H7 (cell line): ENCODE measurements around the gene FAM222A. TPM values are rescaled to one million over a fixed set of nuclear protein-coding genes. Genes with fewer than 3 reads are reported as not detected.

Experiments used
- DNase-seq: peaks from one replicate; pipeline ENCODE4 v3.0.0; 2012
- H3K27me3 ChIP-seq: 2 replicates; pipeline ENCODE4 v1.6.0; 2011; ENCODE audit warnings: mild to moderate bottlenecking, low read length; ENCODE audit not compliant: control insufficient read depth, insufficient read depth
- H3K36me3 ChIP-seq: replicated peaks from 2 replicates; pipeline ENCODE4 v1.5.1; 2011; ENCODE audit warnings: low read length; ENCODE audit not compliant: control insufficient read depth, insufficient read depth
- H3K4me3 ChIP-seq: 2 replicates; pipeline ENCODE4 v1.5.1; 2011; ENCODE audit warnings: low read depth, mild to moderate bottlenecking, control low read depth, low read length, moderate library complexity; ENCODE audit not compliant: insufficient read depth
- total RNA-seq: library from RNA; depleted of rRNA; stranded (reverse); fragments of >200 nt; shearing (Covaris generic); gene quantifications from 2 replicates; pipeline ENCODE4 v1.2.3, GENCODE V29; 2014

The FAM222A gene
- total RNA-seq, 1 experiment from 2014 or later, result 3.7 TPM

GRCh38 chr12:109731806-109732205 is 18.2 kb downstream of the FAM222A start:
- Histone ChIP-seq H3K36me3 (no peaks in the 10 kb centered on the region), H3K4me3 (no peak overlapping the region), H3K27me3 (no peaks in the 10 kb centered on the region; the same call in 1 of the 2 replicates)
- no peak for DNase-seq

DNA sequence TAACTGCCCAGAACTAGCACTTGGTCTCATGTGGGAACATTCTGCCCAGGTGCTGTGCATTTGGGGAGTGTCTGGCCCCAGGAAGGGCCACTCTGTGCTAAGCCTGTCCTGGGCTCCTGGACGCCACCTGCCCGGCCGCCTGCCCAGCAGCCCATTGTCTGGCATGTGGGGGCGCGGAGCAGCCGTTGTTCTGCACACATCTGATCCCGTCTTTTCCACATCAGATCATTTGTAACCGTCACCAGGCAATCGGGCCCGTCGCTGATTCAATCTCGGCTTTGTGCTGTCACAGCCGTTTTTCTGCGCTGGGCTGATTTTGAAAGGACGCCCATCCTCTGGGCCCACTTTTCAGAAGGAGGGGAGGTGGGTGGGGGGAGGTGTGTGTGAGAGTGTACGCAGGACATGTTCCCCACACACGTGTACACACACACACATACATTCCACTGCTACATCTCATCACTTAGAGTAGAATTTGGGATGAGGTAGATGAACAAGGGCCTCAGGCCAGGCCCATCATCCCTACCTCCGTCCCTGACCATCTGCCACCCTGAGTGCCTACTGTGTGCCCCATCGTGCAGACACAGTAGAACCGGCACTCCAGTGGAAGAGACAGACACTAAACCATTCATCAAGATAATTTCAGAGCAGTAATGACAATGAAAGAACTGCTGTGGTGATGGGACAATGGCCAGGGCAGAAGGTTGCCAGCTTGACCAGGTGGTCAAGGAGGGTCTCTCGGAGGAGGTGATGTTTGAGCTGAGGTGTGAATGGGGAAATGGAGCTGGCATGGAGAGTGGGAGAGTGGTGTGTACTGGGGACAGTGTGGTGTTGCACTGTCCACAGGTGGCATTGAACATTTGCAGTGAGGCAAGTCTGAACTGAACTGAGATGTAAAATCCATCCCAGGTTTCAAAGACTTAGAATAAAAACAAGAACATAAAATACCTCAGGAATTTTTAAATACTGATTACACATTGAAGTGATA is 19.0 kb downstream of the FAM222A start:
- no peak overlapping the region for H3K4me3 ChIP-seq
- no peak for DNase-seq
- H3K36me3 ChIP-seq, result no peaks in the 10 kb centered on the region
- no peaks in the 10 kb centered on the region; the same call in 1 of the 2 replicates for H3K27me3 ChIP-seq

GRCh38 chr12:109734219-109735000 is 20.8 kb downstream of the FAM222A start:
- no peak overlapping the region for H3K4me3 ChIP-seq
- no peaks in the 10 kb centered on the region for H3K36me3 ChIP-seq
- no peaks in the 10 kb centered on the region; the same call in 1 of the 2 replicates for H3K27me3 ChIP-seq
- peak; percentile 82 for DNase-seq

GRCh38 chr12:109735051-109735521 is 21.5 kb downstream of the FAM222A start:
- H3K4me3 ChIP-seq, result no peak overlapping the region
- H3K36me3 ChIP-seq, result no peaks in the 10 kb centered on the region
- DNase-seq, result no peak
- no peaks in the 10 kb centered on the region; the same call in 1 of the 2 replicates for H3K27me3 ChIP-seq

GRCh38 chr12:109735825-109736551 is 22.4 kb downstream of the FAM222A start:
- H3K4me3 ChIP-seq, result no peak overlapping the region
- no peak for DNase-seq
- H3K27me3 ChIP-seq, result no peaks in the 10 kb centered on the region; the same call in 1 of the 2 replicates
- no peaks in the 10 kb centered on the region for H3K36me3 ChIP-seq

GRCh38 chr12:109736552-109737108 is 23.0 kb downstream of the FAM222A start:
- Histone ChIP-seq H3K4me3 (no peak overlapping the region), H3K36me3 (no peaks in the 10 kb centered on the region), H3K27me3 (no peaks in the 10 kb centered on the region; the same call in 1 of the 2 replicates)
- DNase-seq, result peak; percentile 92

- DNase-seq, result no peak
- H3K36me3 ChIP-seq, result no peaks in the 10 kb centered on the region
- no peak overlapping the region for H3K4me3 ChIP-seq
- no peaks in the 10 kb centered on the region; the same call in 1 of the 2 replicates for H3K27me3 ChIP-seq
Measured at GRCh38 chr12:109737126-109737525, 23.5 kb downstream of the FAM222A start.

- H3K36me3 ChIP-seq, result no peaks in the 10 kb centered on the region
- DNase-seq, result no peak
- no peaks in the 10 kb centered on the region; the same call in 1 of the 2 replicates for H3K27me3 ChIP-seq
- no peak overlapping the region for H3K4me3 ChIP-seq
Measured at GRCh38 chr12:109737631-109738030, 24.0 kb downstream of the FAM222A start.

- no peak for DNase-seq
Measured at GRCh38 chr12:109738209-109738608, 24.6 kb downstream of the FAM222A start.

GRCh38 chr12:109738878-109739665 is 25.4 kb downstream of the FAM222A start:
- Histone ChIP-seq H3K27me3 (no peaks in the 10 kb centered on the region; the same call in 1 of the 2 replicates), H3K36me3 (no peaks in the 10 kb centered on the region), H3K4me3 (no peak overlapping the region)
- no peak for DNase-seq

More at GRCh38 chr12:109738209-109738608, 24.6 kb downstream of the FAM222A start:
- H3K27me3 ChIP-seq, result no peaks in the 10 kb centered on the region; the same call in 1 of the 2 replicates
- no peak overlapping the region for H3K4me3 ChIP-seq
- H3K36me3 ChIP-seq, result no peaks in the 10 kb centered on the region

GRCh38 chr12:109739747-109740693 is 26.4 kb downstream of the FAM222A start:
- Histone ChIP-seq H3K36me3 (no peaks in the 10 kb centered on the region), H3K4me3 (no peak overlapping the region), H3K27me3 (no peaks in the 10 kb centered on the region)
- DNase-seq, result peak; percentile 90

GRCh38 chr12:109740694-109741245 is 27.1 kb downstream of the FAM222A start:
- DNase-seq, result no peak
- H3K36me3 ChIP-seq, result no peaks in the 10 kb centered on the region
- no peaks in the 10 kb centered on the region for H3K27me3 ChIP-seq
- H3K4me3 ChIP-seq, result no peak overlapping the region
